ENCODE results near the gene SNN.
A peak's percentile ranks its signal among the peaks of the same experiment; 100 is the strongest.

SNN gene

DNA sequence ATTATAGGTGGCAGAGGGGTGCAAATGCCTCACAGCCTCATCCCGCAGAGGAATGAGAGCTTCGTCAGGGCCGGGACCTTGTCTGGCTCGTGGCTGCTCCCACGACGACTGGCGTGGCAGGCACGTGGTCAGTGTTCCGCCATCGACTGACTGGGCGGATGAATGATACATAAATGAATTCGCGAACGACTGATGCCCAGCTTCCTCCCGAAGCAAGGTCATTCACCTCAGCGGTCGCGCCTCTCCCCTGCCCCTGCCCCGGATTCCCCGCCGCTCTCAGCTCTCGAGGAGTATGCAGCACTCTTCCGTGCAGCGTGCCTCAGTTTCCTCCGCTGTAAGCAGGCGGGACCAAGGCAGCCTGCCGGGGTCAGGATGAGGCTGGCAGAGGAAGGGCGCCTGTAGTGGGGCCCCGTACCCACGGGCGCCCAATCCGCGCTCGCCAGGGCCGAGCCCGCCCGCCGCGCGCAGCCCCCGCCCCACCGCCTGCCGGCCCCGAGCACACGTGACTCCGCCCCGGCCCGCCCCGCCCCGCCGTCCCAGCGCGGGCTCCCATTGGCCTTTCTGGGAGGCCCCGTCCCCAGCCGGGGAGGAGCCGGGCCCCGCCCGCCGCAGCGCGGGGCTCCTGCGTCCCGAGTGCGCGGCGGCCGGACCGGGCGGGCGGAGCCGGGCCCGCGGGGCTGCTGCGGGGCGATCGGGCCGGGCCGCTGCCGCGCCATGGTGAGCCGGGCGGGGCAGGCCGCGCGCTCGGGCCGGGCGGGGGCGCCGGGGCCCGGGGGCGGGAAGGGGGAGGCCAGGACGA lies at the start of gene SNN:
TSS of gene SNN (plus strand) at position 632 of the 799 bp plus-strand sequence. CDS start 7,605 bp downstream, outside the sequence.
- peak; percentile 95 for DNase-seq

GRCh38 chr16:11619327-11619851 lies 48.9 kb upstream of the SNN start:
- DNase-seq: no peak

DNA sequence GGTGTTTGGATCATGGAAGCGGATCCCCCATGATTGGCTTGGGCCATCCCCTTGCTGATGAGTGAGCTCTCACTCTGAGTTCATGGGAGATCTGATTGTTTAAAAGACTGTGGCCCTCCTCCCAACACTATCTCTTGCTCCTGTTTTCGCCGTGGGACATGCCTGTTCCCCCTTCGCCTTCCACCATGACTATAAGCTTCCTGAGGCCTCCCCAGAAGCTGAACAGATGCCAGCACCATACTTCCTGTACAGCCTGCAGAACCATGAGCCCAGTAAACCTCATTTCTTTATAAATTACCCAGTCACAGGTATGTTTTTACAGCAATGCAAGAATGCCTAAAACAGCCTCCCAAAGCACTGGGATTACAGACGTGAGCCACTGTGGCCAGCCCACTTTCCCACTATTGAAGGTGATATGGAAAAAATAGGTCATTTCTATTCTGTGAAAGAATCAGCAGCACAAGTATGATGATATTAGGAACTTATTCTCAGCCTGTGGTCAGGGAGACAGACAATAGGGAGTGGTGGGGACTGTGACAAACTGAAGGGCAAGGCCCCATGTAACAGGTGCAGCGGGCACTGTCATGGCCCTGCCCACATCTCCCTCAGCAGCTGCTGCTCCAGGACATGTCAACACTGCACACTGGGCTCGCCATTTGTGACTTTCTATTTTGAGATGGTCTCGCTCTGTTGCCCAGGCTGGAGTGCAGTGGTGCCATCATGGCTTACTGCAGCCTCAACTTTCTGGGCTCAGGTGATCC lies 47.8 kb upstream of the SNN start:
- no peak for DNase-seq

DNA sequence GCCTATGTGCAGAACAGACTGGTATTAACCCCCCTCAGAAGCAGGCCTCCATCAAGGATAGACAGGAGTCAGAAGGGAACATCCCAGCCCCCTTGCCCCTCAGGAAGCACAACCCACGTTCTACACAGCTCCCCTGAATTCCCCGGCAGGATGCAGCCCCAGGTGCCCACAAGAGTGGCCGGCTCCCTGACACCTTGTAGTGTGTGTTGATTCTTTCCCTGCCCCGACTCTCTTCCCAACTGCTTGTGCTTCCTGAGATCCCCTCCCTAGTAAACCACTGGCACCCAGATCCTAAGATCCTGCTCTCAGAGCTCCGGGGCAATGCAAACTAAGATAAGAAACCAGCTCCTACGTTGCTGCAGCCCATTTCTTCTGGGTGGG lies 46.7 kb upstream of the SNN start:
- DNase-seq: no peak

DNA sequence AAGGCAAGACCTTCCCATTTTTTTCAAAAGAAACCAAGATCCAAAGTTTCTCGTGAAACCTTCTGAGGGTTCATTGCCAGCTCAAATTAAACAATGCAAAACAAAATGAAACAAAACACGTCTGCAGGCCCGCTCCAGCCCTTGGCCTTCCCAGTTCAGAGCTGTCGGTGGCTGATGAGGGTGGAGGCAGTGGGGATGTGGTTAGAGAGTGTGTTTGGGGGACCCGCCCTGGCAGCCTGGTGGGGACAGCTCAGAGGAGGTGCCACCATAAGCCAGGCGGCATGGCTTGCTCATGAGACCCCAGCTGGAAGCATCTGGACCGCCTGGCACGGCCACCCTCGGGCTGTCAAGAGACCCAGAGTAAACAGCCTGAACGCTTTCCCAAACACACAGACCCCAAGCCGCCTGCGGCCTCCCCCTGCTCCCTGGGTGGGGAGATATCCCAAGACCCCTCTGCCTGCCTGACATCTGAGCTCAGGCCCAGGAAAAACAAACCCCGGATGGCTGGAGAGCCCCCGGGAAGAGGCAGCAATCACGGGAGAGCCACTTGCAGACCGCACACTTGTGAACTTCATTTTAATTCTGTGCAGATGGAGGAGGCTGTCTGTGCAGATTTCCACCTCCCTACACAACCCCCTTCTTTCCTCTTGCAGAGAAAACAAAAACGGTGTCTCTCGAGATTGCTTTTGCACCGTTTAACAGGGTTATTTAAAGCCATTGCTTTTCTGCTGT lies 46.2 kb upstream of the SNN start:
- peak; percentile 42 for DNase-seq

DNA sequence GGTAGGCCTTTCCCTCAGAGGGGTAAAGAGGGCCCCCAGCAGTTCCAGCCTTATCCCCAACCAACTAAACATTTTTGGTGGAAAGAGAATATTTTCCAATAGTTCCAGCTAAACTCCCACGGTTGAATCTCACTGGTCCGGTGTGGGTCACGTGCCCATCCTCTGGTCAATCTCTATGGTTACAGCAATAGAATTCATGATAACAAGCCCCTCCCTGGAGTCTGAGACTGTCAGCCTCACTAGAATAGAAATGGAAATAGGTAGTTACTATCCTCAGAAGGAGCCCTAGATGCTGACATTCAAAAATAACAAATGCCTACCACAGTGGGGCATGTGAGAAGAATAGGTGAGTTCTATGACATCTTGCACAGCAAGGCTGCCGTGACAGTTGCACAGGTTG lies 44.0 kb upstream of the SNN start:
- DNase-seq: no peak

GRCh38 chr16:11624636-11625607 lies 43.3 kb upstream of the SNN start:
- DNase-seq: no peak

DNA sequence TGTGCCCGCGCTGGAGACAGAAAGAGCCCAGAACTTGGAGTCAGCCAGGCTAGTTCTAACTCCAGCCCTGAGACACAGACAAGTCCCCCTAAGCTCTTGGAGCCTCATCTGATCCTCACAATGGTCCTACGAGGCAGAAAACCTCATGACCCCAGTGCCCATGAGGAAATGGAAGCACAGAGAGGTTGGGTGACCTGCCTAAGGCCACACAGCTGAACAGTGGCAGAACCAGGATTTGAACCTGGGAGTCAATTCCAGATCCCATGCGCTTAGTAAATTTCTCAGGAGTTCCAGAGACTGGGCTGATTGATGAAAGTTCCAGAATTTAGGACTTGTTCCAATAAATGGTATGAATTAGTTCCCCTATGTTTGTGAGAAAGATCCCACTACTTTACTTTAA lies 42.5 kb upstream of the SNN start:
- no peak for DNase-seq

DNA sequence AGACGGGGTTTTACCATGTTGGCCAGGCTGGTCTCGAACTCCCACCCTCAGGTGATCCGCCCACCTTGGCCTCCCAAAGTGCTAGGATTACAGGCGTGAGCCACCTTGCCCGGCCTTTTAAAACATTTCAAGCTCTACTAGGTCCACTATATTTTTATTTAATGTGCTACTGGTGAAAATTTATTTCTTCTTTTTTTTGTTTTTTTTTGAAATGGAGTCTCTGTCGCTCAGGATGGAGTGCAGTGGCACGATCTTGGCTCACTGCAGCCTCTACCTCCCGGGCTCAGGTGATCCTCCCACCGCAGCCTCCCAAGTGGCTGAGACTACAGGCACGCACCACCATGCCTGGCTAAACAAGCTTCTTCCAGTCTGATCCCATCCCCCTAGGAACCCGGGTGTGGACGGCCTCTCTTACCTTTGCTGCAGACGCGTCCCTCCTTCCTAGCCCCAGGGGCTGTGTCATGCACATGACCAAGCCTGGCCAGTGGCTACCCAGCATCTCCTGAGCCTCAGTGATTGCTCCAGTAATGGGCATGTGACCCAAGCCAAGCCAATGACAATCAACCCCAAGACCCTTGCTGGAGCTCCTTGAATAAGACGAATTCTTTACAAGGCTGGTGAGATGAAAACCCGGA lies 41.5 kb upstream of the SNN start:
- DNase-seq: no peak

DNA sequence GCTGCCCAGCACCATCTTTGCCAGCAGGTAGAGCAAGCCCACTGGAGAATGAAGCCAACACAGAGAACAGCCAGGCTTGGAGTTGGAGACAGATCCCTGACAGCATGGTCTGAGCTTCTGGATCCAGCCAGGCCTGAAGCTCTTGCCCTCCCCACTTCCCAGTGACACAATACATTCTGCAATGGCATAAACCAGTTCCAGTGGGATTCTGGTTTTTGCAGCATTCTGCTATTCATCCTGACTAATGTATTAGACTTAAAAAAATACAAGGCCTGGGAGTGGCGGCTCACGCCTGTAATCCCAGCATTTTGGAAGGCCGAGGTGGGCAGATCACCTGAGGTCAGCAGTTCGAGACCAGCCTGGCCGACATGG lies 41.0 kb upstream of the SNN start:
- DNase-seq: no peak

- DNase-seq: no peak
Measured at GRCh38 chr16:11627822-11628457, 40.3 kb upstream of the SNN start.

DNA sequence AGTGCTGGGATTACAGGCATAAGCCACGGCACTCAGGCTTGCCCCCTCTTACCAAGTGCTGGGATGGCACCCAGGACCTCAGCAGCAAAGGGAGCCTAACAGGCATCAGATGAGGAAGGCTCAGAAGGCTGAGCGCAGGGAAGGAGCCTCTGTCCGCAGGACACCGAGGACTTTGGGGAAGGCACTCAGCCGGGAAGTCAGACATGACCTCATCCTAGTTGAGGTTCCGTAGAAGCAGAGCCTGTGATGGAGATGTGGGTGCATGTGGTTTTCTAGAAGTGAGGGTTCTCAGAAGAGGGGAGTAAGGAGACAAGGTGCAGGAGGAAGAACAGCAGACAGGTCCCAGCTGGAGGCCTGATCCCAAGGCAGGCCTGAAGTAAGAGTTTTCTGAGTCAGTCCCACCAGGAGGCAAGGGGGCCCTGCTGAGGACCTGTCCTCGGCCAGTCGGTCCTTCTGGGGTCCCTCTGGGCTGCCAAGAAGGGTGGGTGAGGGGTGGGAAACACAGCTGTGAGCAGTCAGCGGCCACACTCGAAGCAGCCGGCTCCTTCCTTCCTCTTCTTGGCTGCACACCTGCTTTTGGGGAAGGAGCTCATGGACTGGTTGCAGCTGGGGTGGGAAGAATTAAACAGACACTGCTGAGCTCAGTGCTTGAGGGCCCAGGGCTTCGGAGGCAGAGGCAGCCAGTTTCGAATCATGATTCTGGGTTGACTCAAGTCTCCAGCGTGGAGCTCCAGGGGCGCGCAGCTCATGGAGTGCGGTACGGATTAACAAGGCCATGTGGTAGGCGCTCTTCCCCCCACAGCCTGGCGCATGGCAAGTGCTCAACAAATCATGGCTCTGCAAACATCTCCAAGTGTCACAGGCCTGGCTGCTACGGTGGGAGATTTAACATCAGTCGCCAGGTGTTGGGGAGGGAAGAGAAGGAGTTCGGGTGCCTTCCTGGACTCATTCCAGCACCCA lies 38.9 kb upstream of the SNN start:
- DNase-seq: no peak

- no peak for DNase-seq
Measured at GRCh38 chr16:11630046-11630767, 38.0 kb upstream of the SNN start.

GRCh38 chr16:11630768-11631056 lies 37.5 kb upstream of the SNN start:
- DNase-seq: no peak

- no peak for DNase-seq
Measured at GRCh38 chr16:11631214-11631613, 37.0 kb upstream of the SNN start.

- DNase-seq: peak; percentile 78
Measured at GRCh38 chr16:11632455-11632939, 35.8 kb upstream of the SNN start.

GRCh38 chr16:11633113-11633512 lies 35.1 kb upstream of the SNN start:
- DNase-seq: no peak

GRCh38 chr16:11634312-11634711 lies 33.9 kb upstream of the SNN start:
- no peak for DNase-seq

GRCh38 chr16:11635113-11635652 lies 33.1 kb upstream of the SNN start:
- DNase-seq: peak; percentile 48

All from eye (tissue), 1 donor.